WTC11 (cell line): Measurements from ENCODE around the gene FAM237A. TPM values are rescaled to one million over a fixed set of nuclear protein-coding genes. Genes with fewer than 3 reads are reported as not detected.

Source experiments
- ATAC-seq: fragments of 200-7000 bp; cut with Tn5 transposase; 2 replicates; pipeline ENCODE4 v1.10.0; 2021; ENCODE audit warnings: mild to moderate bottlenecking, moderate library complexity
- CTCF ChIA-PET: fragments of 300-600 bp; sonication (Branson Sonifier 250); formaldehyde crosslinking; loops from one replicate; lab custom pipeline; 2021; ENCODE audit warnings: antibody characterized with exemption; lab: Charles Lee
- POLR2A ChIA-PET: fragments of 350-600 bp; sonication (Branson Sonifier 250); formaldehyde crosslinking; loops from one replicate; lab custom pipeline; 2021; ENCODE audit warnings: antibody characterized with exemption; lab: Charles Lee
- DNase-seq: peaks from one replicate; pipeline ENCODE4 v3.0.0; 2021; ENCODE audit warnings: low spot score
- H3K27ac Mint-ChIP-seq: 2 replicates; pipeline ENCODE4 v1.8.0; 2021; ENCODE audit warnings: mixed read lengths
- H3K27me3 Mint-ChIP-seq: 2 replicates; pipeline ENCODE4 v1.8.0; 2021; ENCODE audit warnings: low read depth, mild to moderate bottlenecking, moderate library complexity, mixed read lengths
- H3K36me3 Mint-ChIP-seq: 2 replicates; pipeline ENCODE4 v1.8.0; 2021; ENCODE audit warnings: mixed read lengths
- H3K4me1 Mint-ChIP-seq: 2 replicates; pipeline ENCODE4 v1.8.0; 2022; ENCODE audit warnings: mixed read lengths
- H3K4me3 Mint-ChIP-seq: 2 replicates; pipeline ENCODE4 v1.8.0; 2021; ENCODE audit warnings: mild to moderate bottlenecking, moderate library complexity, mixed read lengths
- H3K9me3 Mint-ChIP-seq: 2 replicates; pipeline ENCODE4 v1.8.0; 2021; ENCODE audit warnings: mixed read lengths
- AFF4 ChIP-seq: sonication (generic); formaldehyde crosslinking; IDR thresholded peaks from 2 replicates; pipeline ENCODE4 v1.8.1; 2023; ENCODE audit warnings: mild to moderate bottlenecking, missing genetic modification reagents, borderline replicate concordance
- ATF3 ChIP-seq: sonication (generic); formaldehyde crosslinking; conservative IDR thresholded peaks from 2 replicates; pipeline ENCODE4 v1.8.1; 2022; ENCODE audit warnings: mild to moderate bottlenecking, missing genetic modification reagents
- CBFB ChIP-seq: sonication (generic); formaldehyde crosslinking; IDR thresholded peaks from 2 replicates; pipeline ENCODE4 v1.8.1; 2022; ENCODE audit warnings: mild to moderate bottlenecking, low read depth, missing genetic modification reagents
- HMGA2 ChIP-seq: fragments of 250-450 bp; sonication (Bioruptor Pico); IDR thresholded peaks from 2 replicates; pipeline ENCODE4 v1.4.0; 2021; ENCODE audit warnings: mild to moderate bottlenecking, moderate library complexity
- KAT7 ChIP-seq: sonication (generic); formaldehyde crosslinking; IDR thresholded peaks from 2 replicates; pipeline ENCODE4 v1.8.1; 2023; ENCODE audit warnings: missing genetic modification reagents, mild to moderate bottlenecking, borderline replicate concordance
- MYBL2 ChIP-seq: sonication (generic); formaldehyde crosslinking; IDR thresholded peaks from 2 replicates; pipeline ENCODE4 v1.8.1; 2023; ENCODE audit warnings: mild to moderate bottlenecking, moderate library complexity, missing genetic modification reagents
- NFE2L1 ChIP-seq: sonication (generic); formaldehyde crosslinking; IDR thresholded peaks from 2 replicates; pipeline ENCODE4 v1.8.1; 2023; ENCODE audit warnings: missing genetic modification reagents
- NR2C2 ChIP-seq: sonication (generic); formaldehyde crosslinking; IDR thresholded peaks from 2 replicates; pipeline ENCODE4 v1.8.0; 2022; ENCODE audit warnings: mild to moderate bottlenecking, missing genetic modification reagents
- PRDM15 ChIP-seq: sonication (generic); formaldehyde crosslinking; IDR thresholded peaks from 2 replicates; pipeline ENCODE4 v1.8.0; 2022; ENCODE audit warnings: missing genetic modification reagents
- STAT6 ChIP-seq: sonication (generic); formaldehyde crosslinking; conservative IDR thresholded peaks from 2 replicates; pipeline ENCODE4 v1.8.1; 2023; ENCODE audit warnings: mild to moderate bottlenecking, low read depth, missing genetic modification reagents, moderate library complexity
- ZNF263 ChIP-seq: sonication (generic); formaldehyde crosslinking; IDR thresholded peaks from 2 replicates; pipeline ENCODE4 v1.8.1; 2022; ENCODE audit warnings: low read depth, mild to moderate bottlenecking, moderate library complexity, missing genetic modification reagents
- ZNF281 ChIP-seq: sonication (generic); formaldehyde crosslinking; IDR thresholded peaks from 2 replicates; pipeline ENCODE4 v1.8.0; 2023; ENCODE audit warnings: mild to moderate bottlenecking, missing genetic modification reagents
- ZNF532 ChIP-seq: fragments of 250-450 bp; sonication (Bioruptor Pico); IDR thresholded peaks from 2 replicates; pipeline ENCODE4 v1.9.0; 2021; ENCODE audit warnings: mild to moderate bottlenecking, borderline replicate concordance
- total RNA-seq: library from RNA; stranded (reverse); gene quantifications from 3 replicates; pipeline ENCODE4 v1.2.3, GENCODE V29; 2021

Gene FAM237A
- total RNA-seq, 1 experiment from 2014 or later = not detected

- Mint-ChIP-seq H3K27me3 (no peaks in the 10 kb centered on the region), H3K4me3 (no peak overlapping the region), H3K27ac (no peak overlapping the region), H3K4me1 (no peaks in the 10 kb centered on the region), H3K9me3 (no peaks in the 10 kb centered on the region), H3K36me3 (no peaks in the 10 kb centered on the region)
- POLR2A ChIA-PET = no interaction called here
- CTCF ChIA-PET = no interaction called here
- ATAC-seq = no peak
- TF ChIP-seq KAT7 (no peak), AFF4 (CRISPR knock-in tag) (no peak), PRDM15 (CRISPR knock-in tag) (no peak), ZNF281 (CRISPR knock-in tag) (no peak), STAT6 (CRISPR knock-in tag) (no peak), ZNF532 (CRISPR knock-in tag) (no peak), HMGA2 (no peak), ATF3 (CRISPR knock-in tag) (no peak), ZNF263 (CRISPR knock-in tag) (no peak), MYBL2 (CRISPR knock-in tag) (no peak), NFE2L1 (CRISPR knock-in tag) (no peak), CBFB (CRISPR knock-in tag) (no peak), NR2C2 (CRISPR knock-in tag) (no peak)
- TF ChIP-seq, all 79 proteins: peak for 0
- no peak for DNase-seq
These were observed 41.3 kb downstream of the FAM237A start for GRCh38 chr2:206683546-206683945.
